Ovary (tissue), 3 donors: ENCODE results near the gene GBE1.

Source experiments
- CTCF ChIP-seq, 3 donors: fragments of 450-650 bp in 2 of 3; fragments of 200-600 bp in 1 of 3; IDR thresholded peaks; one replicate each; pipeline versions ENCODE4 v1.5.1 to v1.8.0; 2016 to 2022; ENCODE audit warnings: antibody characterized with exemption in 3 of 3, mild to moderate bottlenecking in 1 of 3
- EP300 ChIP-seq: sonication (generic); formaldehyde crosslinking; IDR thresholded peaks from one replicate; pipeline ENCODE4 v1.6.1; 2017; ENCODE audit warnings: antibody characterized with exemption
- donor health status: DM: no; HTN: no; CAD: no.

GRCh38 chr3:81789691-81790090, 28.2 kb upstream of the GBE1 start:
- no peak for TF ChIP-seq CTCF (IDR thresholded peaks at IDR 0.05)
- TF ChIP-seq EP300 = no peak
